HUES48 (cell line): ENCODE results near the gene LRRC46.

Source experiments
- H3K27ac ChIP-seq: one replicate; pipeline ENCODE4 v1.7.0; 2013; ENCODE audit warnings: low read depth, low read length, inconsistent platforms
- H3K27me3 ChIP-seq: 2 replicates; pipeline ENCODE4 v1.6.1; 2013; ENCODE audit warnings: mild to moderate bottlenecking, low read length; ENCODE audit not compliant: control insufficient read depth, insufficient read depth
- H3K36me3 ChIP-seq: 2 replicates; pipeline ENCODE4 v1.6.1; 2013; ENCODE audit warnings: low read length; ENCODE audit not compliant: control insufficient read depth, insufficient read depth
- H3K4me1 ChIP-seq: 2 replicates; pipeline ENCODE4 v1.6.1; 2013; ENCODE audit warnings: mild to moderate bottlenecking, low read length; ENCODE audit not compliant: control insufficient read depth, insufficient read depth
- H3K4me3 ChIP-seq: 2 replicates; pipeline ENCODE4 v1.5.1; 2013; ENCODE audit warnings: mild to moderate bottlenecking, low read depth, low read length
- H3K9ac ChIP-seq: 2 replicates; pipeline ENCODE4 v1.6.1; 2013; ENCODE audit warnings: mild to moderate bottlenecking, low read depth, low read length, moderate library complexity
- H3K9me3 ChIP-seq: 2 replicates; pipeline ENCODE4 v1.6.1; 2013; ENCODE audit warnings: low read length; ENCODE audit not compliant: control insufficient read depth, insufficient read depth

LRRC46 gene

DNA sequence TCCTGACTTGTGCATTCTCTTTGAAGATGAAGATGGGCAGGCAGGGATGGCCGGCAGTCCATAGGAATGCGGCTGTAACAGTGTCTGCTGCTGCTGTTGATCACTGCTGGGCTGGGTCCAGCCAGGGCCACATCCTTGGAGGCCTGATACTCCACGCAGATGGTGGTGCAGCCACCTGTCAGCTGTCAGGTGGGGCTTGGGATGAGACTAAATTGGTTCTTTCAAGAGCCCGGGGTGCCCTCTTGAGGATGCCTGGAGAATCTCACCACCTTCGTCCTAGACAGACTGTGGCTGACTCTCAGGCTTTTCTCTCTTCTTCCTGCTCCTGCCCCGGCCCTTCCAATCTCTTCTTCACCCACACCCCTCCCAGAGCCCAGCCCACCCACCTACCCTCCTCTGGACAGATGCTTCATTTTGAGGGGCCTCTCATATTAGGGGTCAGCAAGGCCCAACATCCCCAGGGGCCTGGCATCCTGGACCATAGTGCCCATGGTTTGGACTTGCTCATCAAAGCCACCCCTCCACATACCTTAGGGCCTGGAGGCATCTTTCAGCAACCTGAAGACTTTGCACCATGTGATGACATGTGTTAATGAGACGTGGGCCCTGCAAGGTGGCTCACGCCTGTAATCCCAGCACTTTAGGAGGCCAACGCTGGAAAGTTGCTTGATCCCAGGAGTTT is 29.0 kb upstream of the LRRC46 start:
- Histone ChIP-seq H3K9me3 (no peaks in the 10 kb centered on the region), H3K4me3 (no peak overlapping the region)

DNA sequence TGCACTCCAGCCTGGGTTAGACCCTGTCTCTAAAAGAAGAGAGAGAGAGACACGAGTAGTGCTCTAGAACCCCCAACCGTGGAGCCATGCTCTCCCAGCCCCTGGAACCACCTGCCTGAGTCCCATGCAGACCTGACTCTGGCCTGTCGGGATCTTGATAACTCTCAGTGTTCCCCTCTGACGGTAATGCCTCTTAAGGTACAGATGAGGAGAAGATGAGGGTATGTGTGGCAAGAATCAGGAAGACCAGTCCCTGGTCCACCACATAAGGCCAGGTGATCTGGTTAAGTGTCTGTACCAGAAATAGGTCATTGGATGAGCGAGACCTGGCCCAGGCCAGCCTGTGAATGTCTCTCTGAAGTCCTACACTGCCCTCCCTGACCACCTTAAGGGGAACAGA is 28.3 kb upstream of the LRRC46 start:
- H3K36me3 ChIP-seq = no peaks in the 10 kb centered on the region
- H3K9me3 ChIP-seq = no peaks in the 10 kb centered on the region
- no peaks in the 10 kb centered on the region for H3K27me3 ChIP-seq
- H3K27ac ChIP-seq = no peak overlapping the region
- no peak overlapping the region for H3K4me3 ChIP-seq
- H3K9ac ChIP-seq = no peak overlapping the region
- no peaks in the 10 kb centered on the region for H3K4me1 ChIP-seq

More for the DNA sequence above, 29.0 kb upstream of the LRRC46 start:
- H3K9ac ChIP-seq = no peak overlapping the region
- H3K27ac ChIP-seq = no peak overlapping the region
- no peaks in the 10 kb centered on the region for H3K36me3 ChIP-seq
- H3K4me1 ChIP-seq = no peaks in the 10 kb centered on the region
- no peaks in the 10 kb centered on the region for H3K27me3 ChIP-seq

DNA sequence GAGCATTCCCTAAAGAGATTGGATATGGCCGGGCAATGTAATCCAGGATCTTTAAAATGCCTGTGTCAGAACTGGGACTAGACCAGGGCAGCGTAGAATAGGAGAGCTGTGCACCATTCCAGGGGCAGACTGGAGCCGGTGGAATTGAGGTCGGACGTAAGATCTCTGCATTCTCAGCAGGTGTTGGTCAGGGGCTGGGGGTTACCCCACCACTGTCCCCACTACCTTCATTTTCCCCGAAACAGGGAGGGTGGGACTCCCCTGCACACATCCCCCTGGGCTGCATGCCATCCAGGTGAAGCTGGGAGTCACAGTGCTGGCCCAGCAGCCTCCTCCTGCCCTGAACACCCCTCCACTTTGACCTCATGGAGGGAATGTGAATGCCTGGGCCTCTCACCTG is 27.7 kb upstream of the LRRC46 start:
- Histone ChIP-seq H3K4me1 (no peaks in the 10 kb centered on the region), H3K4me3 (no peak overlapping the region), H3K27ac (no peak overlapping the region), H3K9me3 (no peaks in the 10 kb centered on the region), H3K9ac (no peak overlapping the region), H3K36me3 (no peaks in the 10 kb centered on the region), H3K27me3 (no peaks in the 10 kb centered on the region)

DNA sequence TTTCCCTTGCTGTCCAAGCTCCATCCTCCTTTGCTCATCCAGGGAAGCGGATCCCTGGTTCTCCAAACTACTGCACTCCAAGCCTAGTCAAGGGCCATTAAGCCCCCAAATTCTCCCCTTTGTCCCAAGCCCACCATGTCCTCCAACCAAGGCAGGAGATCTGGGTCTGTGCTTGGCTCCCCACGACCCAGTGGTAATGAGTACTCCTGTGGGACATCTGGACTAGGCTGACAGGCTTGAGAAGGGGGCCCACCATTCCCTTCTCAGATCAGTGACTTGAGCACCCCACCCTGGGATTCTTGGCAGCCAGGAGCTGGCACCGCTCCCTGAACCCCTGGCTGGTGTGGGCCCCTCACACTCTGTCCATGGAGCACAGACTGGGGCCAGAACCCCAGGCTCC is 27.0 kb upstream of the LRRC46 start:
- no peak overlapping the region for H3K9ac ChIP-seq
- no peak overlapping the region for H3K4me3 ChIP-seq
- 0 out of 2 replicates have a peak, but pooled peaks cover 1% of the 10 kb centered on the region for H3K36me3 ChIP-seq
- no peaks in the 10 kb centered on the region for H3K4me1 ChIP-seq
- no peaks in the 10 kb centered on the region for H3K9me3 ChIP-seq
- no peak overlapping the region for H3K27ac ChIP-seq
- no peaks in the 10 kb centered on the region for H3K27me3 ChIP-seq

DNA sequence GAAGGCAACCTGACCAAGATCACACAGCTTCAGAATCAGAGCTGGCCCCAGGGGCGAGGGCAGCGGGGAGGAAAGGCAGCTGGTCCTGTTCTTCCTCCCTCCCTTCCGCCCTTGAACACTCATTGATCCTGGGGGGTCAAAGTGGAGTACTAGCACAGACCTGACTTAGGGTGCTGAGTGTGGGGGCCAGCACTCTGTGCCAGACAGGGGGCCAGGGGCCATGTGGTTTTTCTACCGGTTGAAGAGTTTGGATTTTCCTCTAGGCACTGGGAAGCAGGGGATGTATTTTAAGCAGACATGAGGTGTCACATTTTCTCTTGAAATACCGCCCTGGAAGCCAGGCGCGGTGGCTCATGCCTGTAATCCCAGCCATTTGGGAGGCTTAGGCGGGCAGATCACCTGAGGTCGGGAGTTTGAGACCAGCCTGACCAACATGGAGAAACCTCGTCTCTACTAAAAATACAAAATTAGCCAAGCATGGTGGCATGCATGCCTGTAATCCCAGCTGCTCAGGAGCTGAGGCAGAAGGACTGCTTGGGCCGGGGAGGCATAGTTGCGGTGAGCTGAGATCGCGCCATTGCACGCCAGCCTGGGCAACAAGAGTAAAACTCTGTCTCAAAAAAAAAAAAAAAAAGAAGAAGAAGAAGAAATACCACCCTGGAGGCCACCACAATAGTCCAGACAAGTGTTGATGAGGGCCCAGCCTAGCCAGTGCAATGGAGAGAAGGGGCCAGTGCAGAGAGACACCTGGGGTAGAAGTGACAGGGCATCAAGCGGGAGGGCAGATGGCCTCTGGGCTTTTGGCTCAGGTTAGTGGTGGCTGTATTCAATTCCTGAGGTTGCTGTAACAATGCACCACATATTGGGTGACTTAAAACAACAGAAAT is 25.2 kb upstream of the LRRC46 start:
- Histone ChIP-seq H3K9me3 (no peaks in the 10 kb centered on the region), H3K27me3 (no peaks in the 10 kb centered on the region), H3K4me1 (no peaks in the 10 kb centered on the region), H3K9ac (no peak overlapping the region), H3K36me3 (0 out of 2 replicates have a peak, but pooled peaks cover 3% of the 10 kb centered on the region), H3K27ac (no peak overlapping the region), H3K4me3 (no peak overlapping the region)

DNA sequence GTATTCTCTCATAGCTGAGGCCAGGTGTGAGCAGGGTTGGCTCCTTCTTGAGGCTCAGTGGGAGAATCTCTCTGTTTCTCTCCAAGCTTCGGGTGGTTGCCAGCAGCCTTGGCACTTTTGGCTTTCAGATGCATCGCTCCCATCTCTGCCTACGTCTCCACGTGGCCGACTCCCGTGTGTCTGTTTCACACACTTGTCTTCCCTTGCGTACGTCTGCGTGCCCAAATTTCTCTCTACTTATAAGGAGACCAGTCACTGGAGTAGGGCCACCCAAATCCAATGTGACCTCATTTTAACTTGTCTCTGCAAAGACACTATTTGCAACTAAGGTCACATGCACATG is 24.6 kb upstream of the LRRC46 start:
- H3K4me3 ChIP-seq = no peak overlapping the region
- H3K9ac ChIP-seq = no peak overlapping the region
- no peaks in the 10 kb centered on the region for H3K27me3 ChIP-seq
- no peaks in the 10 kb centered on the region for H3K9me3 ChIP-seq
- no peak overlapping the region for H3K27ac ChIP-seq
- H3K36me3 ChIP-seq = 0 out of 2 replicates have a peak, but pooled peaks cover 3% of the 10 kb centered on the region
- H3K4me1 ChIP-seq = no peaks in the 10 kb centered on the region

DNA sequence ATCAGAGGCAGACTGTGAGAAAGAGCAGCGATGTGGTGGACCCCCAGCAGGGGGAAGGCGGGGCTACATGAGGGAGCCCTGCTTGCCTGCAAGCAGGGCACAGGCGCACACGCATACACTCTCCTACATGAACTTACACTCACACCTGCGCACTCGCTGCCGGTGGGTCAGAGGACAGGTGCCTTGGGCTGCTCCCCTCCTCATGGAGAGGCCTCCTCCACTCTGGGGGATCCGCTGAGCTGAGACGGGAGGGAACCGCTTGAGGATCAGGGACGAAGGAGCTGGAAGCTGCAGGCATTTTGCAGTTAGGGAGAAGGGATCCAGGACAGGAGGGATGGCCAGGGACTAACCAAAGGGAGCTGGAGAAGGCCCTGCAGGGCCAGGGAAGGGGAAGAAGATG is 24.0 kb upstream of the LRRC46 start:
- Histone ChIP-seq H3K27ac (no peak overlapping the region), H3K27me3 (no peaks in the 10 kb centered on the region), H3K9me3 (no peaks in the 10 kb centered on the region), H3K4me1 (no peaks in the 10 kb centered on the region), H3K9ac (no peak overlapping the region), H3K4me3 (no peak overlapping the region), H3K36me3 (0 out of 2 replicates have a peak, but pooled peaks cover 3% of the 10 kb centered on the region)

DNA sequence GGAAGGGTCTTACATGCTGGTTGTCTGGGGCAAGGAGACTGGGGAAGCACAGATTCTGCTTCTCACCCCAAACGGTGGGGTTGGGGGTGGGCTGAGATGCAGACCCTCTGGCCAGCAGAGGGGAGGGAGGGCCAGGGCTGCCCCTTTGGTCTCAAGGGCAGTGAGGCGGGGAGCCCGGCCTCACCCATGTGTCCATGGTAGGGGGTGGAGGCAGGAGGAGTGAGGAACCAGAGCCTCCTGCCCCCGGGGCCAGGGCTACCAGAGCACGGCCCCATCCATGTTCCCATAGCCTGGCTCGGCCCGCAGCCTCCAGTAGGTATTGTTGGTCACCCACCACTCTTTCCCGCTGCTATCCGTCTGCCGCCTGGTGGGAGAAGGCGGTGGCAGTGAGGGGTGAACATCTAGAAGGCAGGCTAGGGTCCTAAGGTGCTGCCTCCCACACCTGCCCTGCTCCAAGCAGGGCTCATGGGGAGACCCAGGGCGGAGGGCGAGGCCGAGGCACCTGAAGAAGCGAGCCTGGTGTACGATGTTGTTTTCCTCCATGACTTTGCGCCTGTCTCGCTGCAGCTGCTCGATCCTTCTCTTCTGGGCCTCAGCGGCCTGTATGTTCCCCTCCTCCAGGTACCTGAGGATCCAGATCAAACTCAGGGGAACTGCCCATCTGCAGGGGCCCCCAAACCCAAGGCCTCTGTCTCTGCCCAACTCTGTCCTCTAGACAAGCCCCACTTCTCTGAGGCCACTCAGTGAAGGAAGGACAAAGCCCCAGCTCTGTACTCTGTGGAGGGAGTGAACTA is 23.2 kb upstream of the LRRC46 start:
- Histone ChIP-seq H3K36me3 (0 out of 2 replicates have a peak, but pooled peaks cover 3% of the 10 kb centered on the region), H3K27me3 (no peaks in the 10 kb centered on the region), H3K9ac (no peak overlapping the region), H3K9me3 (no peaks in the 10 kb centered on the region), H3K4me1 (no peaks in the 10 kb centered on the region), H3K4me3 (no peak overlapping the region), H3K27ac (no peak overlapping the region)

DNA sequence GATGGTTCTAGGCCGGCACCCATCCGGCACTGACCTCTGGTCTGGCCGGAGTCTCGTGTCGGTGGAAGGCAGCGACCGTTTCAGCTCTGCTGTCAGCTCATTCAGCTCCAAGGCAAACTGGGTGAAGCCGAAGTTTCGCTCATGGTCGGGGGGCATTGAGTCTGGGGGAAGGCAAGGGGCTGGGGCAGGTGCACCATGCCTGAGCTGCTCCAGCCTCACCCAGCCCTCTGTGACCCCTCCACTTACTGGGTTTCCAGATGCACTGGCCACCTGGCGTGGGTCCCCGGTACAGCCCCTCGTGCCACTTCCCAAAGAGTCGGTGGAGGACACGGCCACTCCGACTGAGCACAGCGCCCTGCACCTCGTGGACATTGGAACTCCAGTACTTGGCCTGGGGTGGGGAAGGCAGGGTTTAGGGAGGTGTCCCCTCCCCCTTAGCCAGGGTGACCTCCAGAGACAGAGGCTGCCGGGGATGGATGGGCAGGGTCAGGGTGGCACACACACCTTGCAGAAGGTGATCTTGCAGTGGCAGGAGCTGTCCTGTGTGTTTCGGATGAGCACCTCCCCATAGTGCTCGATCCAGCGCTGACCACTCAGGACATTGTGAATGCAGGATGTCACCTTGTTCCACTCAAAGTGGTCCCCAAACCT is 22.5 kb upstream of the LRRC46 start:
- Histone ChIP-seq H3K27me3 (no peaks in the 10 kb centered on the region), H3K4me3 (no peak overlapping the region), H3K36me3 (0 out of 2 replicates have a peak, but pooled peaks cover 3% of the 10 kb centered on the region), H3K27ac (no peak overlapping the region), H3K4me1 (no peaks in the 10 kb centered on the region), H3K9ac (no peak overlapping the region), H3K9me3 (no peaks in the 10 kb centered on the region)

DNA sequence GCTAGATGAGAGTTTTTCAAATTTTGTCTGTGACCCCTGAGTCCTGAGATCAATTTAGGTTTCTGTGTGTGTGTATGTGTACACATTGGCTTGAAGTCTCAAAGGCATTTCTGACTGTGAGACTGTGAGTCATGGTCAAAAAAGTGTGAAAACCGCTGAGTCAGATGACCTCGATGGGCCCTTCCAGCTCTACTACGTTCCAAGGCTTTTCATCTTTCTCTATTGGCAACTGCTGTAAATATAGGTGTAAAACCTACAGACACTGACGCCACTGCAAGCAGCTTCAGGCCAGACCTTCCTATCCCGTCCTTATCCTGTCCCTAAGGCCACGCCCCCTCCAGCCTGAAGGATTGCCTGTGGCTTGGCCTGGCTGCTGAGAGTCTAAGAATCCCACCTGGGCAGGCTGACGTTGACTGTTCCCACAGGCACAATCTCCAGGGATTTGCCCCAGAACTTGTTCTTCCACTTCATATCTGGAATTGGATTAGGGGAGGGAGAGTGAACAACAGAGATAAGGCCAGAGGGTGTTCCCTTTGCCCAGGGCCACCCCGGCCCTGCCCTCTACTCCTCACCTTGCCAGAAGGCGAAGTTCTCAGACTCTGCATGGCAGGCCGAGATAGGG is 21.2 kb upstream of the LRRC46 start:
- H3K4me1 ChIP-seq = no peaks in the 10 kb centered on the region
- 0 out of 2 replicates have a peak, but pooled peaks cover 3% of the 10 kb centered on the region for H3K36me3 ChIP-seq
- H3K4me3 ChIP-seq = no peak overlapping the region
- H3K9me3 ChIP-seq = no peaks in the 10 kb centered on the region
- H3K27ac ChIP-seq = peak overlapping the region; percentile 21
- H3K27me3 ChIP-seq = no peaks in the 10 kb centered on the region
- H3K9ac ChIP-seq = no peak overlapping the region
